IPS DF 4.7 (cell line): Measurements from ENCODE around the gene PSMB8.

Experiments
- DNase-seq: peaks from one replicate; pipeline ENCODE4 v3.0.0-alpha.2; 2013; ENCODE audit warnings: low spot score; ENCODE audit errors: extremely low read depth

Gene PSMB8

GRCh38 chr6:32799168-32799567, 44.7 kb downstream of the PSMB8 start:
- no peak for DNase-seq

GRCh38 chr6:32796848-32797776, 46.7 kb downstream of the PSMB8 start:
- DNase-seq: peak; percentile 51

- DNase-seq: no peak
Measured at GRCh38 chr6:32794510-32794909, 49.3 kb downstream of the PSMB8 start.

GRCh38 chr6:32792901-32793435, 50.9 kb downstream of the PSMB8 start:
- no peak for DNase-seq
